ENCODE measurements around the gene FAM76B. TPM values are rescaled to one million over a fixed set of nuclear protein-coding genes. Genes with fewer than 3 reads are reported as not detected.

FAM76B gene
- total and polyA plus RNA-seq, 2 of the 13 experiments (the other 11 are each of a cell fraction or from before 2014, with no cell fraction given): 20.2 to 24.2 TPM

DNA sequence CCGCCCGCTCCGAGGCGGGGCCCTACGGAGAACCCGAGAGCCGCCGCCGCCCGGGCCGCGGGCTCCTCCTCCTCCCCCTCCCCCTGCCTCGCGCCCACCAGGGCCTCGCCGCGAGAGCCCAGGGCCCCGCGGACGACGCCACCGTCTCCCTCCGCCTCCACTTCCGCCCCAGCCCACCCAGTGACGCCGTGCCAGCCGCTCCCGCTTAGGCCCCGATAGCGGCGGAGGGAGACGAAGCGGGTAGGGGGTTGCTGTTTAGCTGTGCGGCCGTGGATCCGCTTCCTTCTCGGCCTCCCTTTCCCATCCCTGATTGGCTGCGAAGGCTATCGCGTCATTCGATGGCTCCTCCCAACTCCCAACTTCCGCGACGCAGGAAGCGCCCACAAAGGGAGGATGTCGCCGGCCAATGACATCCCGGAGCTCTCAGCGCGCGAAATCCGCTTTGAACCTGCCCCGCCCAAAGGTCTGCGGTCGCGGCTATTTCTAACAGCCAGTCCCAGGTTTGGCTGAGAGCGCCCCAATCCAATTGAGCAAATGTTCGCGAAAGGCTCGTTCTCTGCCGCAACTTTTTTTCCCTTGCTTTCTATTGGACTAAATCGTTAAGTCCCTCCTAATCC is at the start of gene FAM76B (continued):
- TF ChIP-seq, protein P1, sequence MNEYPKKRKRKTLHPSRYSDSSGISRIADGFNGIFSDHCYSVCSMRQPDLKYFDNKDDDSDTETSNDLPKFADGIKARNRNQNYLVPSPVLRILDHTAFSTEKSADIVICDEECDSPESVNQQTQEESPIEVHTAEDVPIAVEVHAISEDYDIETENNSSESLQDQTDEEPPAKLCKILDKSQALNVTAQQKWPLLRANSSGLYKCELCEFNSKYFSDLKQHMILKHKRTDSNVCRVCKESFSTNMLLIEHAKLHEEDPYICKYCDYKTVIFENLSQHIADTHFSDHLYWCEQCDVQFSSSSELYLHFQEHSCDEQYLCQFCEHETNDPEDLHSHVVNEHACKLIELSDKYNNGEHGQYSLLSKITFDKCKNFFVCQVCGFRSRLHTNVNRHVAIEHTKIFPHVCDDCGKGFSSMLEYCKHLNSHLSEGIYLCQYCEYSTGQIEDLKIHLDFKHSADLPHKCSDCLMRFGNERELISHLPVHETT (CRISPR knock-in tag; conservative IDR thresholded peaks at IDR 0.05): peak; percentile 95
- TF ChIP-seq MEIS2 (CRISPR knock-in tag; IDR thresholded peaks at IDR 0.05): peak; percentile 23; the same call in 1 of the 2 replicates
- TF ChIP-seq, protein P2, sequence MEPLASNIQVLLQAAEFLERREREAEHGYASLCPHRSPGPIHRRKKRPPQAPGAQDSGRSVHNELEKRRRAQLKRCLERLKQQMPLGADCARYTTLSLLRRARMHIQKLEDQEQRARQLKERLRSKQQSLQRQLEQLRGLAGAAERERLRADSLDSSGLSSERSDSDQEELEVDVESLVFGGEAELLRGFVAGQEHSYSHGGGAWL (CRISPR knock-in tag; IDR thresholded peaks at IDR 0.05): peak; percentile 82; the same call in 1 of the 2 replicates
- peak in 1 of 2 experiments; percentile 96; a peak in 1 of 4 replicates for TF ChIP-seq KLF16 (CRISPR knock-in tag; IDR thresholded peaks at IDR 0.05)
- TF ChIP-seq RFXANK (CRISPR knock-in tag; IDR thresholded peaks at IDR 0.05): peak; percentile 70; the same call in 1 of the 2 replicates
- no peak for TF ChIP-seq CCAR2 (optimal IDR thresholded peaks at IDR 0.05; ENCODE audit: low read depth, low read length)
- no peak for TF ChIP-seq MED8 (CRISPR knock-in tag; IDR thresholded peaks at IDR 0.05; ENCODE audit: insufficient replicate concordance)
- TF ChIP-seq NCOA2 (CRISPR knock-in tag; IDR thresholded peaks at IDR 0.05): peak; percentile 10; the same call in 1 of the 2 replicates
- TF ChIP-seq, protein P3, sequence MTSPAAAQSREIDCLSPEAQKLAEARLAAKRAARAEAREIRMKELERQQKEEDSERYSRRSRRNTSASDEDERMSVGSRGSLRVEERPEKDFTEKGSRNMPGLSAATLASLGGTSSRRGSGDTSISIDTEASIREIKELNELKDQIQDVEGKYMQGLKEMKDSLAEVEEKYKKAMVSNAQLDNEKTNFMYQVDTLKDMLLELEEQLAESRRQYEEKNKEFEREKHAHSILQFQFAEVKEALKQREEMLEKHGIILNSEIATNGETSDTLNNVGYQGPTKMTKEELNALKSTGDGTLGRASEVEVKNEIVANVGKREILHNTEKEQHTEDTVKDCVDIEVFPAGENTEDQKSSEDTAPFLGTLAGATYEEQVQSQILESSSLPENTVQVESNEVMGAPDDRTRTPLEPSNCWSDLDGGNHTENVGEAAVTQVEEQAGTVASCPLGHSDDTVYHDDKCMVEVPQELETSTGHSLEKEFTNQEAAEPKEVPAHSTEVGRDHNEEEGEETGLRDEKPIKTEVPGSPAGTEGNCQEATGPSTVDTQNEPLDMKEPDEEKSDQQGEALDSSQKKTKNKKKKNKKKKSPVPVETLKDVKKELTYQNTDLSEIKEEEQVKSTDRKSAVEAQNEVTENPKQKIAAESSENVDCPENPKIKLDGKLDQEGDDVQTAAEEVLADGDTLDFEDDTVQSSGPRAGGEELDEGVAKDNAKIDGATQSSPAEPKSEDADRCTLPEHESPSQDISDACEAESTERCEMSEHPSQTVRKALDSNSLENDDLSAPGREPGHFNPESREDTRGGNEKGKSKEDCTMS (CRISPR knock-in tag; conservative IDR thresholded peaks at IDR 0.05): no peak
- TF ChIP-seq TBX3 (IDR thresholded peaks at IDR 0.05; ENCODE audit: borderline replicate concordance): no peak
- no peak for TF ChIP-seq SMARCE1 (IDR thresholded peaks at IDR 0.05; ENCODE audit: borderline replicate concordance)
- TF ChIP-seq, protein P4, sequence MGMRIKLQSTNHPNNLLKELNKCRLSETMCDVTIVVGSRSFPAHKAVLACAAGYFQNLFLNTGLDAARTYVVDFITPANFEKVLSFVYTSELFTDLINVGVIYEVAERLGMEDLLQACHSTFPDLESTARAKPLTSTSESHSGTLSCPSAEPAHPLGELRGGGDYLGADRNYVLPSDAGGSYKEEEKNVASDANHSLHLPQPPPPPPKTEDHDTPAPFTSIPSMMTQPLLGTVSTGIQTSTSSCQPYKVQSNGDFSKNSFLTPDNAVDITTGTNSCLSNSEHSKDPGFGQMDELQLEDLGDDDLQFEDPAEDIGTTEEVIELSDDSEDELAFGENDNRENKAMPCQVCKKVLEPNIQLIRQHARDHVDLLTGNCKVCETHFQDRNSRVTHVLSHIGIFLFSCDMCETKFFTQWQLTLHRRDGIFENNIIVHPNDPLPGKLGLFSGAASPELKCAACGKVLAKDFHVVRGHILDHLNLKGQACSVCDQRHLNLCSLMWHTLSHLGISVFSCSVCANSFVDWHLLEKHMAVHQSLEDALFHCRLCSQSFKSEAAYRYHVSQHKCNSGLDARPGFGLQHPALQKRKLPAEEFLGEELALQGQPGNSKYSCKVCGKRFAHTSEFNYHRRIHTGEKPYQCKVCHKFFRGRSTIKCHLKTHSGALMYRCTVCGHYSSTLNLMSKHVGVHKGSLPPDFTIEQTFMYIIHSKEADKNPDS (CRISPR knock-in tag; IDR thresholded peaks at IDR 0.05): no peak
- TF ChIP-seq PAWR (CRISPR knock-in tag; IDR thresholded peaks at IDR 0.05; ENCODE audit: borderline replicate concordance): no peak
- peak; percentile 31; the same call in 1 of the 2 replicates for TF ChIP-seq KDM5A (IDR thresholded peaks at IDR 0.05; ENCODE audit: borderline replicate concordance, low read length)
- TF ChIP-seq NR2F6 (IDR thresholded peaks at IDR 0.05): no peak
- TF ChIP-seq NR2F6 (CRISPR knock-in tag; IDR thresholded peaks at IDR 0.05): peak; percentile 13; the same call in 1 of the 2 replicates
- TF ChIP-seq ZNF441 (CRISPR knock-in tag; IDR thresholded peaks at IDR 0.05; ENCODE audit: borderline replicate concordance): peak; percentile 37; the same call in 1 of the 2 replicates
- TF ChIP-seq ZKSCAN5 (CRISPR knock-in tag; IDR thresholded peaks at IDR 0.05): no peak
- TF ChIP-seq, protein P5, sequence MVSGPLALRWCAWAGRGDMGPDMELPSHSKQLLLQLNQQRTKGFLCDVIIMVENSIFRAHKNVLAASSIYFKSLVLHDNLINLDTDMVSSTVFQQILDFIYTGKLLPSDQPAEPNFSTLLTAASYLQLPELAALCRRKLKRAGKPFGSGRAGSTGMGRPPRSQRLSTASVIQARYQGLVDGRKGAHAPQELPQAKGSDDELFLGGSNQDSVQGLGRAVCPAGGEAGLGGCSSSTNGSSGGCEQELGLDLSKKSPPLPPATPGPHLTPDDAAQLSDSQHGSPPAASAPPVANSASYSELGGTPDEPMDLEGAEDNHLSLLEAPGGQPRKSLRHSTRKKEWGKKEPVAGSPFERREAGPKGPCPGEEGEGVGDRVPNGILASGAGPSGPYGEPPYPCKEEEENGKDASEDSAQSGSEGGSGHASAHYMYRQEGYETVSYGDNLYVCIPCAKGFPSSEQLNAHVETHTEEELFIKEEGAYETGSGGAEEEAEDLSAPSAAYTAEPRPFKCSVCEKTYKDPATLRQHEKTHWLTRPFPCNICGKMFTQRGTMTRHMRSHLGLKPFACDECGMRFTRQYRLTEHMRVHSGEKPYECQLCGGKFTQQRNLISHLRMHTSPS (CRISPR knock-in tag; IDR thresholded peaks at IDR 0.05; ENCODE audit: low read depth): no peak; the same call in 1 of the 2 replicates
- TF ChIP-seq SRSF4 (IDR thresholded peaks at IDR 0.05; ENCODE audit: low read depth, low read length, poor library complexity, severe bottlenecking): no peak
- peak; percentile 54 for TF ChIP-seq XRCC5 (optimal IDR thresholded peaks at IDR 0.05; ENCODE audit: low read length)
- TF ChIP-seq FOXO1 (CRISPR knock-in tag; IDR thresholded peaks at IDR 0.05): peak; percentile 90
- peak; percentile 74 for TF ChIP-seq FOXC1 (CRISPR knock-in tag; IDR thresholded peaks at IDR 0.05; ENCODE audit: borderline replicate concordance)
